A549 (cell line): ENCODE data around the gene SORL1. TPM values are rescaled to one million over a fixed set of nuclear protein-coding genes. Genes with fewer than 3 reads are reported as not detected.

Experiments used
- ATAC-seq, 2 experiments: fragments of 200-7000 bp in 1 of 2; fragments of >200 bp in 1 of 2; cut with Nextera tagmentation in 1 of 2; cut with Tn5 transposase in 1 of 2; 3 replicates each; pipeline versions ENCODE4 v1.8.0 to v1.9.1; 2018 to 2020; ENCODE audit warnings: mild to moderate bottlenecking in 1 of 2, moderate library complexity in 1 of 2
- CTCF ChIA-PET: fragments of 300-600 bp; sonication (Branson Sonifier 250); formaldehyde crosslinking; extraction: SDS; loops from one replicate; lab custom pipeline; 2021; ENCODE audit warnings: antibody characterized with exemption, inconsistent platforms; lab: Yijun Ruan, JAX
- POLR2A ChIA-PET: fragments of 350-600 bp; formaldehyde crosslinking; extraction: SDS; loops from one replicate; lab custom pipeline; 2021; ENCODE audit warnings: antibody characterized with exemption, inconsistent platforms; lab: Yijun Ruan, JAX
- DNase-seq, 2 experiments: peaks; one replicate each; pipeline versions ENCODE4 v3.0.0 to v3.0.0-alpha.2; 2011 to 2016; ENCODE audit warnings: low read depth in 1 of 2, low spot score in 1 of 2
- FAIRE-seq: peaks from 2 replicates; lab custom pipeline; 2011; peaks lifted over from hg19 to GRCh38; lab: Jason Lieb, UNC
- H3K27ac ChIP-seq, 2 experiments: fragments of >200 bp; sonication (Bioruptor Twin); formaldehyde crosslinking; 3 replicates each; pipeline ENCODE4 v1.5.1; 2016 to 2017
- H3K4me1 ChIP-seq: fragments of >200 bp; sonication (Bioruptor Twin); formaldehyde crosslinking; 3 replicates; pipeline ENCODE4 v1.6.1; 2016
- H3K4me2 ChIP-seq: fragments of >200 bp; sonication (Bioruptor Twin); formaldehyde crosslinking; 3 replicates; pipeline ENCODE4 v1.6.1; 2016
- H3K4me3 ChIP-seq: fragments of >200 bp; sonication (Bioruptor Twin); formaldehyde crosslinking; 3 replicates; pipeline ENCODE4 v1.5.1; 2016
- H3K9me3 ChIP-seq: fragments of >200 bp; sonication (Bioruptor Twin); formaldehyde crosslinking; 3 replicates; pipeline ENCODE4 v1.6.1; 2016
- CBX2 ChIP-seq: fragments of 200-600 bp; sonication (generic); IDR thresholded peaks from 2 replicates; pipeline ENCODE4 v1.6.1; 2016; ENCODE audit warnings: low read depth, mild to moderate bottlenecking, borderline replicate concordance
- CBX8 ChIP-seq: fragments of 200-600 bp; sonication (generic); IDR thresholded peaks from 2 replicates; pipeline ENCODE4 v1.6.1; 2016
- CEBPB ChIP-seq, 2 experiments: fragments of >200 bp in 1 of 2; sonication (Bioruptor Twin) in 1 of 2; formaldehyde crosslinking in 1 of 2; IDR thresholded peaks; 2 replicates each; pipeline ENCODE4 v1.6.1; 2012 to 2016
- CHD2 ChIP-seq: fragments of 150-350 bp; IDR thresholded peaks from 2 replicates; pipeline ENCODE4 v1.6.1; 2014; ENCODE audit warnings: low read length; ENCODE audit not compliant: partially characterized antibody
- EHF ChIP-seq: fragments of 250-450 bp; sonication (Bioruptor Pico); IDR thresholded peaks from 2 replicates; pipeline ENCODE4 v1.5.0; 2020; ENCODE audit warnings: mild to moderate bottlenecking
- ELK1 ChIP-seq: fragments of 150-350 bp; IDR thresholded peaks from 2 replicates; pipeline ENCODE4 v1.6.1; 2014; ENCODE audit warnings: low read depth, mild to moderate bottlenecking, low read length
- FOSB ChIP-seq: fragments of 250-450 bp; sonication (Bioruptor Pico); IDR thresholded peaks from 2 replicates; pipeline ENCODE4 v1.5.0; 2020; ENCODE audit warnings: mild to moderate bottlenecking, moderate library complexity
- FOSL2 ChIP-seq, 2 experiments: fragments of 450-650 bp in 1 of 2; fragments of >200 bp in 1 of 2; sonication (Bioruptor Twin) in 1 of 2; formaldehyde crosslinking; IDR thresholded peaks; 2 replicates each; pipeline versions ENCODE4 v1.5.0 to v1.6.1; 2016 to 2020; ENCODE audit warnings: mild to moderate bottlenecking in 1 of 2, moderate library complexity in 1 of 2
- GATA3 ChIP-seq: IDR thresholded peaks from 2 replicates; pipeline ENCODE4 v1.6.1; 2012; ENCODE audit warnings: borderline replicate concordance
- HOXB13 ChIP-seq: fragments of 250-450 bp; sonication (Bioruptor Pico); IDR thresholded peaks from 2 replicates; pipeline ENCODE4 v1.5.0; 2020; ENCODE audit warnings: low read depth, mild to moderate bottlenecking, moderate library complexity
- JUN ChIP-seq, 2 experiments: fragments of >200 bp; sonication (Bioruptor Twin); formaldehyde crosslinking; IDR thresholded peaks; 2 replicates in 1 of 2; 3 replicates in 1 of 2; pipeline ENCODE4 v1.6.1; 2016 to 2017
- JUNB ChIP-seq: fragments of >200 bp; sonication (Bioruptor Twin); formaldehyde crosslinking; IDR thresholded peaks from 2 replicates; pipeline ENCODE4 v1.6.1; 2016
- KDM1A ChIP-seq: fragments of 200-600 bp; sonication (generic); IDR thresholded peaks from 2 replicates; pipeline ENCODE4 v1.6.1; 2016; ENCODE audit warnings: low read depth, mild to moderate bottlenecking
- PHF8 ChIP-seq: fragments of 200-600 bp; sonication (generic); IDR thresholded peaks from 2 replicates; pipeline ENCODE4 v1.6.1; 2016; ENCODE audit warnings: low read depth, mild to moderate bottlenecking, antibody characterized with exemption, moderate library complexity, borderline replicate concordance
- RFX5 ChIP-seq: fragments of 450-650 bp; IDR thresholded peaks from 2 replicates; pipeline ENCODE4 v1.7.1; 2014; ENCODE audit warnings: antibody characterized with exemption, mild to moderate bottlenecking, moderate library complexity
- RNF2 ChIP-seq: fragments of 200-600 bp; sonication (generic); IDR thresholded peaks from 2 replicates; pipeline ENCODE4 v1.6.1; 2016; ENCODE audit warnings: low read depth, mild to moderate bottlenecking, antibody characterized with exemption, moderate library complexity, borderline replicate concordance
- TP53 ChIP-seq: fragments of 250-450 bp; sonication (Bioruptor Pico); IDR thresholded peaks from 2 replicates; pipeline ENCODE4 v1.5.0; 2021; ENCODE audit warnings: mild to moderate bottlenecking, moderate library complexity
- ZC3H11A ChIP-seq: fragments of 450-650 bp; IDR thresholded peaks from 2 replicates; pipeline ENCODE4 v1.6.1; 2014; ENCODE audit warnings: antibody characterized with exemption, mild to moderate bottlenecking
- ZFP36 ChIP-seq: fragments of 450-650 bp; IDR thresholded peaks from 2 replicates; pipeline ENCODE4 v1.6.1; 2014; ENCODE audit warnings: borderline replicate concordance; ENCODE audit not compliant: partially characterized antibody
- WGBS: methylation state at CpG from one replicate; pipeline ENCODE4 v1.1.6; 2017; ENCODE audit errors: missing lambda C conversion rate; 5-methylcytosine and 5-hydroxymethylcytosine counted together
- polyA plus RNA-seq, 4 experiments: library from polyadenylated mRNA; depleted of rRNA in 3 of 4; stranded (reverse); fragments of >200 nt; fragmentation: RNase III in 1 of 4; extraction: RNeasy Plus Mini Kit Qiagen cat#74134 plus additional on column Dnase treatment in 1 of 4; gene quantifications; 2 replicates in 3 of 4; 3 replicates in 1 of 4; pipeline ENCODE4 v1.2.3, GENCODE V29; 2011 to 2017
- TF ChIP-seq, protein P1 (sequence below): IDR thresholded peaks from 2 replicates; pipeline ENCODE4 v1.6.1; 2012; ENCODE audit warnings: low read depth, borderline replicate concordance
- TF ChIP-seq, protein P2 (sequence below): IDR thresholded peaks from 2 replicates; pipeline ENCODE4 v1.6.1; 2012

Gene SORL1
- polyA plus RNA-seq, 2 of the 4 experiments (the other 2 are of a cell fraction) = 0.45 to 3.8 TPM

DNA sequence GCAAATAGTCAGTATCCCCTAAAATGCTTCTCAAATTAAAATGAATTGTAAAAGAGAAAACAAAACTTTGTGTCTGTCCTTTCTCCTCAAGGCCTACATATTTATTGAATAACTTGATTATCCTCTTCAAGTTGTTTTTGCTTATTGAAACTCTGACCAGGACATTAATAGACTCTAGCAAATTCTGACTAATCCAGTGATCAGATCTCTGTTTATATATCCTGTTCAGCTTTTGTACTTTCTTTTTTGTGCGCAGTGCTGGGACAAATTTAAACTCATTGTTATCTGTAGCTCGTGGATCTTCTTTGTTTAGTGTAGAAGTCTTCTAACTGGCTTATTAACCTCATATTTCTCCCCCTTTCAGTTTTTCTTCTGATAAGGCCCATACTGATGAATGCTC, 140.6 kb downstream of the SORL1 start:
- no peak overlapping the region for H3K4me3 ChIP-seq
- no peak for FAIRE-seq
- peaks cover 7% of the 10 kb centered on the region for H3K4me1 ChIP-seq
- no peaks in the 10 kb centered on the region for H3K9me3 ChIP-seq
- ChIA-PET CTCF (interaction anchor here (0.6 to 3.0 kb wide), 7 partner anchors 132 to 345 kb away, joined by 3 to 29 read pairs (median 8); no protein-coding TSS in a partner anchor), POLR2A (no interaction called here)
- WGBS = 65% methylated on average over 2 of the region's 2 CpGs
- ATAC-seq = no peak
- no peak for TF ChIP-seq ZFP36
- no peak for DNase-seq
- no peak overlapping the region for H3K4me2 ChIP-seq
- H3K27ac ChIP-seq = no peak overlapping the region

DNA sequence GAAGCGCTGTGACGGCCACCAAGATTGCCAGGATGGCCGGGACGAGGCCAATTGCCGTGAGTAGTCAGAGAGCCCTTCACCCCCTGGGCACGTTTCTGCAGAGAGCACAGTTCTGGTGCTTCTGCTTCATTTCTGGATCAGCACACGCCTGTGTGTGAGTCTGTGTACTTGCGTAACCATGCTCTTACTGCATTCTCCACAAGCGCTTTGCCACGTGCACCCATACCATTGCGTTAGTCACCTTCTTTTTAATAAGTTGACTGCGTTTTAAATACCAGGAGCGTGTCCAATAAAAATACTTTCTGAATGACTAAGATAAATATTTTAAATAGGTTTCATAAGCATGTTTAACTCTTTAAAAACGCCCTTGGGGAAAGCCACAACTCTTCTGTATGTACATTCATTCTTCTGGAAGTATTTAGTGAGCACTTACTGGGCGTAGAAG, 143.6 kb downstream of the SORL1 start:
- H3K9me3 ChIP-seq = no peaks in the 10 kb centered on the region
- ATAC-seq = peak; percentile 62 to 68; a peak in 5 of 6 replicates
- H3K4me3 ChIP-seq = no peak overlapping the region
- peak overlapping the region; percentile 32; the same call in 1 of the 3 replicates for H3K4me2 ChIP-seq
- TF ChIP-seq, protein P1, sequence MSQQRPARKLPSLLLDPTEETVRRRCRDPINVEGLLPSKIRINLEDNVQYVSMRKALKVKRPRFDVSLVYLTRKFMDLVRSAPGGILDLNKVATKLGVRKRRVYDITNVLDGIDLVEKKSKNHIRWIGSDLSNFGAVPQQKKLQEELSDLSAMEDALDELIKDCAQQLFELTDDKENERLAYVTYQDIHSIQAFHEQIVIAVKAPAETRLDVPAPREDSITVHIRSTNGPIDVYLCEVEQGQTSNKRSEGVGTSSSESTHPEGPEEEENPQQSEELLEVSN = no peak
- TF ChIP-seq RNF2 = no peak
- no peak for TF ChIP-seq CHD2
- no peak for TF ChIP-seq RFX5
- no peak for TF ChIP-seq KDM1A
- peak; percentile 54 to 87 for TF ChIP-seq CEBPB (IDR thresholded peaks at IDR 0.05)
- no peak; the same call in 1 of the 2 replicates for TF ChIP-seq FOSL2 (IDR thresholded peaks at IDR 0.05)
- peak; percentile 30; the same call in 1 of the 2 replicates for TF ChIP-seq FOSL2 (CRISPR knock-in tag; IDR thresholded peaks at IDR 0.05)
- TF ChIP-seq, protein P2, sequence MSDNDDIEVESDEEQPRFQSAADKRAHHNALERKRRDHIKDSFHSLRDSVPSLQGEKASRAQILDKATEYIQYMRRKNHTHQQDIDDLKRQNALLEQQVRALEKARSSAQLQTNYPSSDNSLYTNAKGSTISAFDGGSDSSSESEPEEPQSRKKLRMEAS = peak; percentile 51
- TF ChIP-seq ZFP36 = no peak
- TF ChIP-seq ZC3H11A = no peak
- TF ChIP-seq JUNB = peak; percentile 23; the same call in 1 of the 2 replicates
- TF ChIP-seq ELK1 = no peak
- TF ChIP-seq FOSB (CRISPR knock-in tag) = no peak
- TF ChIP-seq PHF8 = no peak
- TF ChIP-seq TP53 (CRISPR knock-in tag) = no peak
- no peak for TF ChIP-seq JUN (IDR thresholded peaks at IDR 0.05)
- peak; percentile 34; the same call in 1 of the 2 replicates for TF ChIP-seq GATA3
- no peak for TF ChIP-seq EHF (CRISPR knock-in tag)
- no peak for TF ChIP-seq CBX8
- TF ChIP-seq CBX2 = no peak
- TF ChIP-seq HOXB13 = no peak
- TF ChIP-seq, all 56 proteins: peak for 5
- DNase-seq (peak; percentile 8 to 51), FAIRE-seq (no peak)
- ChIA-PET POLR2A (no interaction called here), CTCF (interaction anchor here (1.1 kb wide), 1 partner anchor 345 kb away, joined by 3 read pairs; no protein-coding TSS in a partner anchor)
- 47% methylated on average over 15 of the region's 15 CpGs for WGBS
- Histone ChIP-seq H3K27ac (no peak overlapping the region), H3K4me1 (peaks cover 7% of the 10 kb centered on the region)
